Esophagus muscularis mucosa (tissue), 3 donors: ENCODE measurements around the gene ZMYM2.

Experiments
- POLR2A ChIP-seq: fragments of 450-650 bp; IDR thresholded peaks from one replicate; pipeline ENCODE4 v1.6.1; 2017; ENCODE audit warnings: antibody characterized with exemption, moderate library complexity, mild to moderate bottlenecking, low read depth
- POLR2AphosphoS5 ChIP-seq, 2 donors: sonication (generic); formaldehyde crosslinking; IDR thresholded peaks; one replicate each; pipeline ENCODE4 v1.6.1; 2017; ENCODE audit warnings: antibody characterized with exemption in 2 of 2
- TF ChIP-seq, protein P1 (sequence below), 3 experiments: fragments of 200-600 bp in 2 of 3; fragments of 450-650 bp in 1 of 3; sonication (generic) in 2 of 3; IDR thresholded peaks; one replicate each; pipeline ENCODE4 v1.5.1; 2017 to 2019; ENCODE audit warnings: antibody characterized with exemption in 3 of 3, mild to moderate bottlenecking in 2 of 3, moderate library complexity in 1 of 3

DNA sequence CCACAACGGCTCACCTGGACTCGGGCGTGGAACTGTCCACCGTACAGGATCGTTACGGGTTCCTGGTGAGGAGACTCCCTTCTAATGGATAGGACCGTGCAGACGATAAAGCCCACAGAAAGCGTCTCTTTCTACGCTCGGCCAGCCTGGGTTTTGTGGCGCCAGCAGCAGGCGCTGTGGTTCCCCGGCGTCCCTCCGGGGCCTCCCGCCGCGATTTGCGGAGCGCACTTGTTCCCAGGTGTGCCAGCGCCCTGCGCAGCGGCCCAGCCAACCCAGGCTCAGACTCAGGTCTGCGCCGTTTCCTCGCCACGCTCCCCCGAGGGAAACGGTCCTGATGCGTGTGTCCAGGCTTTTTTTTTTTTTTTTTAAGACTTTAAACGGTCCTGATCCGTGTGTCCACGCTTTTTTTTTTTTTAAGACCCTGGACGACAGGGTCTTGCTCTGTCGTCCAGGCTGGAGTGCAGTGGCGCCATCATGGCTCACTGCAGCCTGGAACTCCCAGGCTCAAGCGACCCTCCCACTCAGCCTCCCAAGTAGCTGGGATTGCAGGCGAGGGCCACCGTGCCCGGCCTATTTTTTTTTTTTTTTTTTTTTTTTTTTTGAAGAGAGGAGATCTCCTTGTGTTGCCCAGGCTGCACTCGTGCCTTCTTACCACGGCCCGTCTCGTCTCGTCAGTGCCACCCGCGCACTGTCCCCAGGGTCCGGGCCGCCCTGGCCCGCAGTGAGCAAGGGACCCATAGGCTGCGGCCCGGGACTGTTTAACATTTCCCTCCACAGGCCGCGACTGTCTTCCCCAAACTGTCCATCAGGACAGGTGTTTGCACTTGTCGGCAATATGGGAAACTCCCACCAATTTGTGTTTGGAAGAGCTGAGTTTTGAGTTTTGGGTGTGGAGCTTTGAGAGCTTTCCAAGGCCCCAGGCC, 178.5 kb downstream of the ZMYM2 start:
- TF ChIP-seq POLR2A (no peak), POLR2AphosphoS5 (IDR thresholded peaks at IDR 0.05) (no peak)
- TF ChIP-seq, protein P1, sequence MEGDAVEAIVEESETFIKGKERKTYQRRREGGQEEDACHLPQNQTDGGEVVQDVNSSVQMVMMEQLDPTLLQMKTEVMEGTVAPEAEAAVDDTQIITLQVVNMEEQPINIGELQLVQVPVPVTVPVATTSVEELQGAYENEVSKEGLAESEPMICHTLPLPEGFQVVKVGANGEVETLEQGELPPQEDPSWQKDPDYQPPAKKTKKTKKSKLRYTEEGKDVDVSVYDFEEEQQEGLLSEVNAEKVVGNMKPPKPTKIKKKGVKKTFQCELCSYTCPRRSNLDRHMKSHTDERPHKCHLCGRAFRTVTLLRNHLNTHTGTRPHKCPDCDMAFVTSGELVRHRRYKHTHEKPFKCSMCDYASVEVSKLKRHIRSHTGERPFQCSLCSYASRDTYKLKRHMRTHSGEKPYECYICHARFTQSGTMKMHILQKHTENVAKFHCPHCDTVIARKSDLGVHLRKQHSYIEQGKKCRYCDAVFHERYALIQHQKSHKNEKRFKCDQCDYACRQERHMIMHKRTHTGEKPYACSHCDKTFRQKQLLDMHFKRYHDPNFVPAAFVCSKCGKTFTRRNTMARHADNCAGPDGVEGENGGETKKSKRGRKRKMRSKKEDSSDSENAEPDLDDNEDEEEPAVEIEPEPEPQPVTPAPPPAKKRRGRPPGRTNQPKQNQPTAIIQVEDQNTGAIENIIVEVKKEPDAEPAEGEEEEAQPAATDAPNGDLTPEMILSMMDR (IDR thresholded peaks at IDR 0.05) = peak in 1 of 3 experiments; percentile 27
